Thyroid gland (tissue), 4 donors: ENCODE data around the gene NSG1.

Experiments
- CTCF ChIP-seq, 6 experiments: fragments of 200-600 bp in 3 of 6; fragments of 450-650 bp in 3 of 6; sonication (generic) in 3 of 6; IDR thresholded peaks; one replicate each; pipeline ENCODE4 v1.5.1; 2016 to 2019; ENCODE audit warnings: antibody characterized with exemption in 6 of 6, mild to moderate bottlenecking in 2 of 6, inconsistent platforms in 1 of 6, moderate library complexity in 1 of 6
- POLR2A ChIP-seq, 2 donors: fragments of 450-650 bp; IDR thresholded peaks; one replicate each; pipeline ENCODE4 v1.6.1; 2017; ENCODE audit warnings: antibody characterized with exemption in 2 of 2, mild to moderate bottlenecking in 2 of 2, moderate library complexity in 1 of 2

GRCh38 chr4:4387531-4388310, 819 bp downstream of the NSG1 start:
- TF ChIP-seq CTCF (IDR thresholded peaks at IDR 0.05): no peak
- no peak for TF ChIP-seq POLR2A (IDR thresholded peaks at IDR 0.05)
